ENCODE results near the gene PLA2G4A.

Gene PLA2G4A

DNA sequence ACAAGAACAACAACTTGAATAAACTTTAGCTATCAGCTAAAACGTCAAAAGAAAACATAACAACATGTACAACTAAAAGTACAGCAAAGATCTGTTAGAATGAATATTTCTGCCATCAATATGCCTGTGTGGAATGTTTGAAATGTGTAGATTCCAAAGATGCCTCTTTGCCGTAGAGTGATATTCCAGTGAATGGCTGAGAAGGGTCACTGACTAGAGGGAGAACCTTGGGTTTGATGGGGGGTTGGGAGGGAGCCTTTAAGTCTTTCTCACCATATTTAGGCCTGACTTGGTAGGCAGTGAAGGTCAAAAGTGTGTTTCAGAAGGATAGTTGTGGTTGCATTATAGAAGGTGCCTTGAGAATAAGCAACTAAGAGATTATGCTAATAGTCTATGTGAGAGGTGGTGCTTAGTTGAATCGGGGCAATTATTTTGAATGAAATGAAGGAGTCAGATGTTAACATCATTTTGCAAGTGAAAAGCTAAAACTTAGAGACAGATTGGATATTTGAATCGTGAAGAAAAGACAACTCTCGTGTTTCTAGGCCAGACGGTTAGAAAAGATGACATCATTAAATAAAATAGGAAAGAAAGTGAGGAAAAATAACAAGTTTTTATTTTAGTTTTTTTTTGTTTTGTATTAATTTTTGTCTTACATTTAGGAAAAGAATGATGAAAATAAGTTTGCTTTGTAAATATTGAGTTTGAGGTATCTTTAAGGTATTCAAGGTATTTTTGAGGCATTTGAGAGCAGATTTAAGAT is 53.8 kb downstream of the PLA2G4A start:
- DNase-seq (ENCODE audit: low read depth), result no peak

DNA sequence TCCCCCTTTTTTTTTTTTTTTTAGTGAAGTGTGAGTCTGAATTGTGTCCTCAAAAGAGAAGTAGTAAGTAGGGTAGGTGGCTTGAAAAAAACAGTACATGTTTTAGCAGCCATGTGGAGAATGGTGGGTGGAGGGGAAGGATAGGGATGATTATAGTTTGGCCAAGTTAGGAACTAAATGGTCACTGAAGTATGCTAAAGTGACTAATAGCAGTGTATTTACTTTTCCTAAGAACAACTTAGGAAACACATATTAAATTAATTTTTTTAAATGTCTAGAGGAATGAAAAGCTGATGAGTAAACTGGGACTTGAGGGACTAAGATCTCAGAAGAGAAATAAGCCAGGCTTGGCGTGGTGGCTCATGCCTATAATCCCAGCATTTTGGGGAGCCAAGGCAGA is 55.5 kb downstream of the PLA2G4A start:
- TF ChIP-seq, protein P1, sequence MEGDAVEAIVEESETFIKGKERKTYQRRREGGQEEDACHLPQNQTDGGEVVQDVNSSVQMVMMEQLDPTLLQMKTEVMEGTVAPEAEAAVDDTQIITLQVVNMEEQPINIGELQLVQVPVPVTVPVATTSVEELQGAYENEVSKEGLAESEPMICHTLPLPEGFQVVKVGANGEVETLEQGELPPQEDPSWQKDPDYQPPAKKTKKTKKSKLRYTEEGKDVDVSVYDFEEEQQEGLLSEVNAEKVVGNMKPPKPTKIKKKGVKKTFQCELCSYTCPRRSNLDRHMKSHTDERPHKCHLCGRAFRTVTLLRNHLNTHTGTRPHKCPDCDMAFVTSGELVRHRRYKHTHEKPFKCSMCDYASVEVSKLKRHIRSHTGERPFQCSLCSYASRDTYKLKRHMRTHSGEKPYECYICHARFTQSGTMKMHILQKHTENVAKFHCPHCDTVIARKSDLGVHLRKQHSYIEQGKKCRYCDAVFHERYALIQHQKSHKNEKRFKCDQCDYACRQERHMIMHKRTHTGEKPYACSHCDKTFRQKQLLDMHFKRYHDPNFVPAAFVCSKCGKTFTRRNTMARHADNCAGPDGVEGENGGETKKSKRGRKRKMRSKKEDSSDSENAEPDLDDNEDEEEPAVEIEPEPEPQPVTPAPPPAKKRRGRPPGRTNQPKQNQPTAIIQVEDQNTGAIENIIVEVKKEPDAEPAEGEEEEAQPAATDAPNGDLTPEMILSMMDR (conservative IDR thresholded peaks at IDR 0.05; ENCODE audit: low read length), result no peak

More for the DNA sequence above, 53.8 kb downstream of the PLA2G4A start:
- H3K4me3 ChIP-seq (ENCODE audit: low read length), result no peak overlapping the region
- TF ChIP-seq, protein P1 (conservative IDR thresholded peaks at IDR 0.05; ENCODE audit: low read length), result no peak

DNA sequence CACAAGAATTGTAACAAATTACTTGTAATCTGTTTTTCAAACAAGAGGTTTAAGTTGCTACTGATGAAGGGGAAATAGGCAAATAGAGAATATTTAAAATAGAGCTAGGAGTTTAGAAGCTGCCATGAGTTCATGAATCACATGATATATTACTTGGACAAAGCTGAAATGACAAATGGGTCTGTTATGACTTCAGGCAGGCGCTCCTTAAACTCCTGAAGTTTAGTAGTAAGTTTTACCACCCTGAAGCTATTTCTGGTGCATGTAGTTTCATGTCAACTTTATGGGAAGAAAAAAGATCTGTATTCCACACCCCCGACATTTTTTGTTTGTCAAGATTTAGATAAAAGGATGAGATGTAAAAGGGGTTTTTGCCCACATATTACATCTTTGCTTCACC is 58.5 kb downstream of the PLA2G4A start:
- TF ChIP-seq, protein P1 (conservative IDR thresholded peaks at IDR 0.05; ENCODE audit: low read length), result no peak
- no peak for DNase-seq (ENCODE audit: low read depth)
- H3K4me3 ChIP-seq (ENCODE audit: low read length), result no peak overlapping the region

More for the DNA sequence above, 55.5 kb downstream of the PLA2G4A start:
- H3K4me3 ChIP-seq (ENCODE audit: low read length), result no peak overlapping the region
- peak; percentile 2 for DNase-seq (ENCODE audit: low read depth)

DNA sequence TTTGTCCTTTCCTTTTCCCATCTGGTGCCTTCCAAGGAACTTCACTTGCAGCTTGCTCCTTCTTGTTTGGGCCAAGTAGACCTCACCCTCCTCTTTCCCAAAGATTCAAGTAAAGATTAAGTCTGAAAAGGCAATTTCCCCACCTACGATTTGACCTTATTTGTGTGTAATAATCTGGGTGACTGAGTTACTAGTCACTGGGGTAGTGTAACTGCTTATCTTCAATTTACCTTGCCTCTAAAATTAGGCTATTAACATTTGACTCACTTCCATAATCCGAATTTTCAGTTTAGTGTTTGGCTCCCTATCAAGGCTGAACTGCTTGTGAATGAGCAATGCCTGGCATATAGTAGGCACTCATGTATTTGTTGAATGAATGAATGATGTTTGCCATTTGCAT is 59.6 kb downstream of the PLA2G4A start:
- TF ChIP-seq, protein P1 (conservative IDR thresholded peaks at IDR 0.05; ENCODE audit: low read length), result no peak
- no peak overlapping the region for H3K4me3 ChIP-seq (ENCODE audit: low read length)
- DNase-seq (ENCODE audit: low read depth), result no peak

DNA sequence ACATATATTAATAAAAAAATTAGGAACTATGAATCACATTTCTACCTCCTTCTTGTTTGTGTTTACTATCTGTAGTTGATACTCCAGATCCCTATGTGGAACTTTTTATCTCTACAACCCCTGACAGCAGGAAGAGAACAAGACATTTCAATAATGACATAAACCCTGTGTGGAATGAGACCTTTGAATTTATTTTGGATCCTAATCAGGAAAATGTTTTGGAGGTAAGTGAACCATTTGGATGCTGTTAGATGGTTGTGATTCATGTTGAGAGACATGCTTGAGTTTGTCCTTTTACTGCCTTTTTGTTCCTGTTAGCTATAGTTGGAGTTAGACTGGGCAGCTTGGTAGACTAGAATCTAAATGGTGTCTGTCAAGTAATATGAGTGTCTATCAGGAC is 64.2 kb downstream of the PLA2G4A start:
- TF ChIP-seq, protein P1 (conservative IDR thresholded peaks at IDR 0.05; ENCODE audit: low read length), result no peak
- no peak for DNase-seq (ENCODE audit: low read depth)

DNA sequence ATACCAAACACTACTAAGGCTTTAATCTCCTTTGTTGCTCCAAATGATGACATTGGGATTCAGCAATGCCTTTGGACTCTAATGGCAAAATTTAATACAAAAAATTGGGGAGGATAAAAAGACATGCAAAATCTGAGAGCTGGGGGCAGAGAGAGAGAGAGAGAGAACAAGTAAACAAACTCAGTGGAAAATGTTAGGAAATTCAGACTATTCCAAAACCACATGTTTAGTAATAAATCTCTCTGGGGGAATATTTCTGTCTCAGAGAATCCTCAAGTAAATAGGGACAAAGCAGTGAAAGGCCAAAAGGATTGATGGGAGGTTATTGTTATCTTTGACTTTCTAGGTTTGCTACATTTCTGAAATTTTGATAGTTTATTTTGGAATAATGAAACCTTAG is 65.7 kb downstream of the PLA2G4A start:
- DNase-seq (ENCODE audit: low read depth), result no peak
- TF ChIP-seq, protein P1 (conservative IDR thresholded peaks at IDR 0.05; ENCODE audit: low read length), result no peak
- no peak overlapping the region for H3K4me3 ChIP-seq (ENCODE audit: low read length)

More for the DNA sequence above, 64.2 kb downstream of the PLA2G4A start:
- no peak overlapping the region for H3K4me3 ChIP-seq (ENCODE audit: low read length)

DNA sequence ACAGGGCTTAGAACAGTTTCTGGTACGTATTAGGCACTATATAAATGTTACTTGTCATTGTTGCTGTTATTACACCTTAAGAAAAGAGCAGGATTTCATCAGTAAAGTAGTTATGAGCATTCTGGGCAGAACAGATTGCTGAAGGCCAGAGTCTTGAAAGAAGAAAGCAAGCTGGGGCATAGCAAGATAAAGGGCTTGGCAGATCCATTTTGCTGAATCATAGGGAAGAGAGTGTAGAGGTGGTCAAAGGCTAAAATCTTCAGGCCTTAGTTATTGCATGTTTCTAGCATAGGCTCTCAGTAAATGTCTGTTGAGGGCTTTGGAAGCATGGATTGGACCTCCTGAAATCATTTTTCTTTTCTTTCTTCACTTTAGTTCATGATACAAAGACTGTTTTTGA is 67.5 kb downstream of the PLA2G4A start:
- no peak for DNase-seq (ENCODE audit: low read depth)
- no peak overlapping the region for H3K4me3 ChIP-seq (ENCODE audit: low read length)
- TF ChIP-seq, protein P1 (conservative IDR thresholded peaks at IDR 0.05; ENCODE audit: low read length), result no peak

Data from AG10803 (cell line).